ENCODE results near the gene SLC35F4. TPM values are rescaled to one million over a fixed set of nuclear protein-coding genes. Genes with fewer than 3 reads are reported as not detected.
A peak's percentile ranks its signal among the peaks of the same experiment; 100 is the strongest.

Gene SLC35F4
- total and polyA plus RNA-seq, 12 donors = 0.22 TPM; not detected in 11

- no peaks in the 10 kb centered on the region for H3K36me3 ChIP-seq (replicated peaks in 1 of 2)
- TF ChIP-seq CTCF (IDR thresholded peaks at IDR 0.05) (no peak), POLR2A (IDR thresholded peaks at IDR 0.05) (no peak)
Observed at GRCh38 chr14:57751400-57751799, 114.5 kb downstream of the SLC35F4 start.

GRCh38 chr14:57749267-57749666, 116.6 kb downstream of the SLC35F4 start:
- DNase-seq = no peak
- Histone ChIP-seq H3K9me3 (replicated peaks in 1 of 3) (no peaks in the 10 kb centered on the region), H3K27me3 (no peaks in the 10 kb centered on the region), H3K4me1 (replicated peaks in 1 of 2) (no peaks in the 10 kb centered on the region), H3K27ac (no peak overlapping the region), H3K4me3 (no peak overlapping the region), H3K36me3 (replicated peaks in 1 of 2) (no peaks in the 10 kb centered on the region)
- 61 to 85% (median 69%) methylated on average over 3 of the region's 3 CpGs for WGBS, 4 donors
- no peak for TF ChIP-seq CTCF (IDR thresholded peaks at IDR 0.05)
- no peak for TF ChIP-seq POLR2A (IDR thresholded peaks at IDR 0.05)
- intact Hi-C loops (cut with DNase I) = no loop called here

More at GRCh38 chr14:57751400-57751799, 114.5 kb downstream of the SLC35F4 start:
- intact Hi-C loops (cut with DNase I) = no loop called here
- Histone ChIP-seq H3K27me3 (no peaks in the 10 kb centered on the region), H3K9me3 (replicated peaks in 1 of 3) (no peaks in the 10 kb centered on the region), H3K4me3 (no peak overlapping the region), H3K27ac (no peak overlapping the region), H3K4me1 (replicated peaks in 1 of 2) (peaks cover 0 to 2% of the 10 kb centered on the region in 2 donors)
- WGBS, 4 donors = 89 to 96% (median 93%) methylated on average over 3 of the region's 3 CpGs
- no peak for DNase-seq

- Histone ChIP-seq H3K4me3 (no peak overlapping the region), H3K36me3 (replicated peaks in 1 of 2) (no peaks in the 10 kb centered on the region), H3K27ac (no peak overlapping the region), H3K27me3 (no peaks in the 10 kb centered on the region), H3K9me3 (replicated peaks in 1 of 3) (no peaks in the 10 kb centered on the region), H3K4me1 (replicated peaks in 1 of 2) (no peaks in the 10 kb centered on the region)
- intact Hi-C loops (cut with DNase I) = no loop called here
- WGBS, 4 donors = 93 to 100% (median 95%) methylated on average over 1 of the region's 1 CpG
- TF ChIP-seq POLR2A (IDR thresholded peaks at IDR 0.05) (no peak), CTCF (IDR thresholded peaks at IDR 0.05) (no peak)
- DNase-seq = no peak
Observed at GRCh38 chr14:57748279-57748678, 117.6 kb downstream of the SLC35F4 start.

- Histone ChIP-seq H3K4me1 (replicated peaks in 1 of 2) (no peaks in the 10 kb centered on the region), H3K36me3 (replicated peaks in 1 of 2) (no peaks in the 10 kb centered on the region), H3K4me3 (no peak overlapping the region), H3K9me3 (replicated peaks in 1 of 3) (no peaks in the 10 kb centered on the region), H3K27ac (peak overlapping the region in 1 of 5 donors; percentile 42), H3K27me3 (no peaks in the 10 kb centered on the region)
- intact Hi-C loops (cut with DNase I) = no loop called here
- DNase-seq = peak; percentile 28 to 81 (median 72)
- WGBS, 4 donors = 28 to 38% (median 36%) methylated on average over 4 of the region's 4 CpGs
- TF ChIP-seq CTCF (IDR thresholded peaks at IDR 0.05) (no peak), POLR2A (IDR thresholded peaks at IDR 0.05) (no peak)
Observed at GRCh38 chr14:57747036-57747435, 118.9 kb downstream of the SLC35F4 start.

Data from adrenal gland (tissue), 12 donors.